ENCODE measurements around the gene OR1L4.

OR1L4 gene, protein sequence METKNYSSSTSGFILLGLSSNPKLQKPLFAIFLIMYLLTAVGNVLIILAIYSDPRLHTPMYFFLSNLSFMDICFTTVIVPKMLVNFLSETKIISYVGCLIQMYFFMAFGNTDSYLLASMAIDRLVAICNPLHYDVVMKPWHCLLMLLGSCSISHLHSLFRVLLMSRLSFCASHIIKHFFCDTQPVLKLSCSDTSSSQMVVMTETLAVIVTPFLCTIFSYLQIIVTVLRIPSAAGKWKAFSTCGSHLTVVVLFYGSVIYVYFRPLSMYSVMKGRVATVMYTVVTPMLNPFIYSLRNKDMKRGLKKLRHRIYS

DNA sequence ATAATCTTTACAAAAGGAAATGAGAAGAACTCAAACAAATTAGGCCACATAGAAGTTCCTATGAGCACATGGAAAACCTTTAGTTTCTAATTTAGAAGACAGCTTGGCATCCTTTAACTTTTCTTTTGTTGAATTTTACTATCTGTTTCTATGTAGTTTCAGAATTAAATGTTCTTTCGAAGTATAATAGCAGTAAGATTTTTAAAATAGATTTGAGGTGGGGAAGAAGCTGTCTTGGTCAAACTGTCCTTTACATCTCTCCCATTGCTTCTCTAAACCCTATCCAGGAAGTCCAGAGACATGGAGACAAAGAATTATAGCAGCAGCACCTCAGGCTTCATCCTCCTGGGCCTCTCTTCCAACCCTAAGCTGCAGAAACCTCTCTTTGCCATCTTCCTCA, at the start of gene OR1L4:
TSS of gene OR1L4 (plus strand) at position 301 of the 400 bp plus-strand sequence. CDS start at position 301, 0 bp downstream.
- no peak for DNase-seq

DNA sequence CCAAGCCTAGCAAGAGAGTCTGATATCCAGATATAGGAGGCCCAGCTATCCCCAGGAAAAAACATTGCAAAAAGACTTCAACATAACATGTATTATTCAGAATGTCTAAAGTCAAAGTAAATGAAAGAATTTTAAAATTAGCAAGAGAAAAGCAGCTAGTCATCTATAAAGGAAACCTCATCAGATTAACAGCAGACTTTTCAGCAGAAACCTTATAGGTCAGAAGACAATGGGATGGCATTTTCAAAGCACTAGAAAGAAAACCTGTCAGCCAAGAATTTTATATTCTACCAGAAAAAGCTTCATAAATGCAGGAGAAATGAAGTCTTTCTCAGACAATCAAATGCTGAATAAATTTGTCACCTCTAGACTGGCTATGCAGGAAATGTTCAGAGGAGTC, 38.9 kb upstream of the OR1L4 start:
- no peak for DNase-seq

DNA sequence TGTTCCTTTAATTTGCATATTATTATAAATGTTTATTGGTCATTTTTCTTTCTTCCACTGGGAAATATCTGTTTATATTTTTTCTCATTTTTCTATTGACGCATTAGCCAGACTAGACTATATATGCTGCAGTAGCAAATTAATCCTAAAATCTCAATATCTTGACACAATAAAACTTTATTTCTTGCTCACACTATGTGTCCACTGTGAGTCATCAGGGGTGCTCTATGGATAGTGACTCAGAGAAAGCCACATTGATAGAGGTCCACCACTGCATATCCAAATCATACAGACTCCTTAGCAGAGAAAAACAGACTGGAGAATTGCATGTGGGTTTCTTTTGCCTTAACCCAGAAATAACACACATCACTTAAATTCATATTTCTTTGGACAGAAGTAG, 28.1 kb upstream of the OR1L4 start:
- DNase-seq = no peak

DNA sequence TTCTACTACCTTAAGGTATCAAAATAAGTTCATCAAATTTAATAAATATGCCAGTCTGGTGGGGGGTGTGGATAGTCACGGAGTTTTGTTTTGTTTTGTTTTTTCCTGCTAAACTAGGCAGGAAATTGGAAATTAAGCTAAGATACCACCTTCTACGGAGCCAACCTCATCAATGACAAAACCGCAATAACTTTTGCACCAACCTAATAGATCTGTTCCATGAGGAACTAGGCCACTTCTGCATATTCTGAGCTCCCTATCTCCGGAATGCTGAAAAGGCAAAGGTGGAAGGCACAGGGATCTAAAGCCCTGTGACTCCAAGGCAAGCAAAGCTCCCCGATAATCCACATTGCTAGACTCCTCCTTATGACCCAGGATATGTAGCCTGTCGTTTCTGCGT, 5.8 kb upstream of the OR1L4 start:
- DNase-seq = no peak

DNA sequence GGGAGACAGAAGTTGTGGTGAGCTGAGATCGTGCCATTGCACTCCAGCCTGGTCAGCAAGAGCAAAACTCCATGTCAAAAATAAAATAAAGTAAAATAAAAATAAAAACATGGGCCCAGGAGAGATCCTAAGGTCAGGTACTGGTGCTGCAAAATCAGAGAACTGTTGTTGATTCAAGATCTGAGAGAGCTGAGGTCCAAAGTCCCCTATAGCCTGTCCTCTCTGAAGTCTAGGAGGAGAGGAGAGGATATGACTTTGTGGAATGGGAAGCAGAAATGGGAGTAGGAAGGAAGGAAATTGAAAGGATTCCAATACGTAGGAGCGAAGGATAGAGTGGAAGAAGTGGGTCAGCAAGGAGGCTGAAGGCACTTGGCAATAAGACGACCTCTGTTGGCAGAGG, 4.6 kb upstream of the OR1L4 start:
- no peak for DNase-seq

DNA sequence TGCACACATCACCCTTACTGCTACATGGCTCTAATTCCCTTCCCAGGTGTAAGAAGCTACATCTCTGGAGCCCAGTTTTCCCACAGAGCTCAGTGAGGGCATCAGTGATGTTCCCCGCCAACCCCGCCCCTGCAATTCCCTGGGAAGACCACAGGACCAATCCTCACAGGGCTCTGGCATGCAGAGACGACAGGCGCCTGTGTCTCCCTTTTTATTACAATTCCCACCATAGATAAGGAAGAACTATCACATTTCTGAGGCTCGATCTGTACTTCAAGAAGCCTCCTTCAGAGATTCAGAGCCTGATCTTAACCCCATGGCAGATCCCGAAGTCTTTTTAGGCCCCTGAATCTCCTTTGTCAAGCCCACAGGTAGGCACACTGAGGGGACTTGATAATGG, 18.2 kb downstream of the OR1L4 start, which contains the start of gene OR1L6:
TSS of gene OR1L6 (plus strand) at position 301 of the 400 bp plus-strand sequence. CDS start 7,545 bp downstream, outside the sequence.
- no peak for DNase-seq

DNA sequence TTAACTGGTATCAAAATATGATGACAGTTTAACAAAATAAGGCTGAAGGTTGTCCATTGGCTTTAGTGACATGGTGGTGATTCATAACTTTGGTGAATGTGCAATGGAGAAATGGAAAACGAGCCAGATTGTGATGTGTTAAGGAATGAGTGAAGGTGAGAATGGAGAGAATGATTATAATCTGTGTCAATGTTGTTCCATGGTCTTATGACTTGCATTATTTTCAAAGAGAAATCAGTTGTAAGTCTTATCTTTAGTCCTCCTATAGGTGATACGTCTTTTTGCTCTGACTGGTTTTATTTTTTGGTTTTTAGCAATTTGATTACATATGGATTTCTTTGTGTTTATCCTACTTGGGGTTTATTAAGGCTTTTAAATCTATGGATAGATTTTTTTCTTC, 31.0 kb downstream of the OR1L4 start:
- no peak for DNase-seq

DNA sequence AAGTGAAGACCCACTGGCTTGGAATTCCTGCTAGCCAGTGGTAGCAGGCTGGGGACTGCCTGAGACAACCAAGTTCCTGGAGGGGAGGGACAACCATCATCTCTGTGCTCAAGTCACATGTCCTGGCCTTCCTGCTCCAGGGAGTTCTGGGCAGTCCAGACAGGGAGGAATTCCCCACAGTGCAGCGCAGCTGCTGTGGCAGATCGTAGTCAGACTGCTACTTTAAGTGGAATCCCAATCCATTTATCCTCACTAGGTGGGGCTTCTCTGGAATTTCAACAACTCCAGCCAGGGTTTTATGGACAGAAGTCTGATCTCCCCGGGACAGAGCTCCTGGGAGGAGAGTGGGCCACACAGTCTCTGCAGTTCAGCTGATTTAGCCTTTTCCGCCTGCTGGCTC, 44.0 kb downstream of the OR1L4 start:
- no peak for DNase-seq

Data from NCI-H526 treated with DMSO at 0.1 percent for 48 hours (cell line).